GM18907 (cell line): Measurements from ENCODE around the gene HGFAC.
"Not testable (repeated sequence)": the region's sequence is repeated elsewhere in the genome, so short reads cannot be mapped to it uniquely, and the experiment has no call there.

ENCODE experiments used
- ATAC-seq: cut with Tn5 transposase; IDR thresholded peaks from one replicate; pipeline ENCODE4 v1.9.1; 2021; ENCODE audit warnings: mild to moderate bottlenecking, moderate library complexity; ENCODE audit not compliant: unreplicated experiment

Gene HGFAC

GRCh38 chr4:3440011-3440410 is 1.8 kb upstream of the HGFAC start:
- no peak for ATAC-seq

- ATAC-seq = no peak
Measured at GRCh38 chr4:3440979-3441500, 728 bp upstream of the HGFAC start.

GRCh38 chr4:3442460-3442958 is 741 bp downstream of the HGFAC start:
- ATAC-seq = no peak

GRCh38 chr4:3442959-3443749 is 1.4 kb downstream of the HGFAC start:
- no peak for ATAC-seq

DNA sequence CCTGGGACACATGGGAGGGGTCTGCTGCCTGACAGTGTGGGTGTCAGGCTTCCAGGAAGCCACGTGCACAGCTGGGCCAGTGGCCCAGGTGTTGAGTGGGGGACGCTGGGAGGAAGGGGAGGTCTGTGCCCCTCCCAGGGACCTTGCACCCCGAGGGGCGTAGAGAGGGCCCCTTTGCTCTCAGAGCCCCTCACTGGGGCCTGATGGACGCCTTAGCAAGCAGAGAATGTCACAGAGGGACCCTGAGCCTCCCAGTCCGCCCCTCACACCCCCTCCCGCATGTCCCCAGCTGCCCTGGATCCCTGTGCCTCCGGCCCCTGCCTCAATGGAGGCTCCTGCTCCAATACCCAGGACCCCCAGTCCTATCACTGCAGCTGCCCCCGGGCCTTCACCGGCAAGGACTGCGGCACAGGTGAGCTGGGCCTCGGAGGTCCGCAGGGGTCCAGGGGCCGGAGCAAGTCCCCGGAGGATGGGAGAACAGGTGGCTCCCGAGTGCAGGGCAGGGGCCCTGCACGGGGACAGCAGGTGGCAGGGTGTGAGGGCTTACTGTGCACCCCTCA is 2.1 kb downstream of the HGFAC start:
- ATAC-seq = no peak

DNA sequence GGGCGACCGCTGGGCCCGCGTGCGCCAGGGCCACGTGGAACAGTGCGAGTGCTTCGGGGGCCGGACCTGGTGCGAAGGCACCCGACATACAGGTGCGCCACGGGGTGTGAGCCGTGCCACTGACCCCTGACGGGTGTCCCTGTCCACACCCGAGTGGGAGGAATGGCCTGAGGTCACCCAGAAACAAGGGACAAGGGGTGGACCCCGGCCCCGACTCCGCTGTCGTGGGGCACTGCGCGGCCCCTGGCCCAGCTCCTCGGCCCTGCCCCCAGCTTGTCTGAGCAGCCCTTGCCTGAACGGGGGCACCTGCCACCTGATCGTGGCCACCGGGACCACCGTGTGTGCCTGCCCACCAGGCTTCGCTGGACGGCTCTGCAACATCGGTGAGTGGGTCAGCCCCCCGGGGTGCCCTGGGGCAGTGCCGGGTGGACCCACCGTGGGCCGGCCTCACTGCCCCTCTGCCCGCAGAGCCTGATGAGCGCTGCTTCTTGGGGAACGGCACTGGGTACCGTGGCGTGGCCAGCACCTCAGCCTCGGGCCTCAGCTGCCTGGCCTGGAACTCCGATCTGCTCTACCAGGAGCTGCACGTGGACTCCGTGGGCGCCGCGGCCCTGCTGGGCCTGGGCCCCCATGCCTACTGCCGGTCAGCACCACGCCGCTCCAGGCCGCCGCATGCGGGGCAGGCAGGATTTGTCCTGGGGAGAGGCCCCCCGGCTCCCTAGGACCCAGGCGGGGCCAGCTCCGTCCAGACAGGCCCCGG is 2.8 kb downstream of the HGFAC start:
- ATAC-seq = no peak

- no peak for ATAC-seq
Measured at GRCh38 chr4:3445111-3445820, 3.5 kb downstream of the HGFAC start.

DNA sequence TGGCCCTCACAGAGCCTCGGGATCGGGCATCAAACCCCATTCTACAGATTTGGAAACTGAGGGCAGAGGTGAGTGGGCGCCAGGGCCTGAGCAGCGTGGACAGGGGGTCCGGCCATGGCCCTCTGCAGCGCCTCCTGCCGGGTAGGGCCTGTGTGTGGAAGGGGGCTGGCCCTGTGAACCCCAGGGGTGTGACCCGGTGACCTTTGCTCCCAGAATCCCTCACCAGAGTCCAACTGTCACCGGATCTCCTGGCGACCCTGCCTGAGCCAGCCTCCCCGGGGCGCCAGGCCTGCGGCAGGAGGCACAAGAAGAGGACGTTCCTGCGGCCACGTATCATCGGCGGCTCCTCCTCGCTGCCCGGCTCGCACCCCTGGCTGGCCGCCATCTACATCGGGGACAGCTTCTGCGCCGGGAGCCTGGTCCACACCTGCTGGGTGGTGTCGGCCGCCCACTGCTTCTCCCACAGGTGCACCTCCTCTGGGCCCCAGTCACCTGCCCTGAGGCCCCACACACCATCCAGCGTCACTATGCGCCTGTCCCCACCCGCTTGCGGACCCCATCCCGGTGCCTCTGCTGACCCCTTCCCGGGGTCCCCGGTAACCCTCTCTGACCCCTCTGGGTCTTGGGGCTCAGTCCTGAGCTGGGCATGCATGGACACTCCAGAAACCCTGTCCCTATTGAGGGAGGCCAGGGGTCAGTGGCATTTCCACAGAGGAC is 4.2 kb downstream of the HGFAC start:
- ATAC-seq = no peak

- no peak for ATAC-seq
Measured at GRCh38 chr4:3446631-3447320, 5.0 kb downstream of the HGFAC start.

DNA sequence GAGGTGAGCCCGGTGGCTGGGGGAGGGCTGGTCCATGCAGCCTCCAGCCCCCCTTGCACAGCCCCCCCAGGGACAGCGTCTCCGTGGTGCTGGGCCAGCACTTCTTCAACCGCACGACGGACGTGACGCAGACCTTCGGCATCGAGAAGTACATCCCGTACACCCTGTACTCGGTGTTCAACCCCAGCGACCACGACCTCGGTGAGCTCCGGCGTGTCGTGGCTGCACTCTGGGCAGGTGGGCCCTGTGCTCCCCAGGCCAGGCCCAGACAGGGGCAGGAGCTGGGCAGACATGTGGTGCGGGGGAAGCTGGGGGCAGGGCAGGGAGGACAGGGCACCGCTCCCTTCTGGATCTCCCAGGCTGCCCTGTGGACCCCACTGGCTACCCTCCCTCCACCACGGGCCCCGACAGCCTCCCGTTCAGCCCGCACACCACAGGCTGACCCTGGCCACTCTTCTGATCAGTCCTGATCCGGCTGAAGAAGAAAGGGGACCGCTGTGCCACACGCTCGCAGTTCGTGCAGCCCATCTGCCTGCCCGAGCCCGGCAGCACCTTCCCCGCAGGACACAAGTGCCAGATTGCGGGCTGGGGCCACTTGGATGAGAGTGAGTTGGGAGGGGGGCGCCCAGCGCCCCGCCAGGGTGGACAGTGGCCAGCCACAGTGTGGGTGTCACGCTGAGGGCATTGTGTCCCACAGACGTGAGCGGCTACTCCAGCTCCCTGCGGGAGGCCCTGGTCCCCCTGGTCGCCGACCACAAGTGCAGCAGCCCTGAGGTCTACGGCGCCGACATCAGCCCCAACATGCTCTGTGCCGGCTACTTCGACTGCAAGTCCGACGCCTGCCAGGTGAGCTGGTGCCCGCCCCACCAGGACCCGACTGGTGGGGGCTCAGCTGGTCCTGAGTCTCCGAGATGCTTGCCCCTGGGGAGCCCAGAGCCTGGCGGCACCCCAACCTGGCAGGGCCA is 5.9 kb downstream of the HGFAC start:
- no peak for ATAC-seq

GRCh38 chr4:3449047-3449573 is 7.3 kb downstream of the HGFAC start:
- no peak for ATAC-seq

GRCh38 chr4:3449574-3450534 is 8.1 kb downstream of the HGFAC start:
- ATAC-seq = no peak

- ATAC-seq = no peak
Measured at GRCh38 chr4:3450643-3451042, 8.9 kb downstream of the HGFAC start.

- ATAC-seq = no peak
Measured at GRCh38 chr4:3451956-3452355, 10.2 kb downstream of the HGFAC start.

GRCh38 chr4:3452376-3452775 is 10.6 kb downstream of the HGFAC start:
- no peak for ATAC-seq

GRCh38 chr4:3455596-3455995 is 13.8 kb downstream of the HGFAC start:
- ATAC-seq = not testable (repeated sequence)

GRCh38 chr4:3458371-3458770 is 16.6 kb downstream of the HGFAC start:
- ATAC-seq = no peak
